ENCODE measurements around the gene UNC5B.

- no peak for TF ChIP-seq POLR2AphosphoS5 (IDR thresholded peaks at IDR 0.05; ENCODE audit: low read depth, low read length)
- no peak for TF ChIP-seq POLR2A (IDR thresholded peaks at IDR 0.05; ENCODE audit: low read depth, low read length)
Measured at GRCh38 chr10:71212318-71213126, at the start of gene UNC5B.
